H1 (cell line): ENCODE results near the gene RNF111. TPM values are rescaled to one million over a fixed set of nuclear protein-coding genes. Genes with fewer than 3 reads are reported as not detected.

ENCODE experiments used
- CHD1 ChIP-seq: IDR thresholded peaks from 2 replicates; pipeline ENCODE4 v1.6.1; 2012; ENCODE audit warnings: low read depth, low read length, improper control_type of control experiment
- FOSL1 ChIP-seq: IDR thresholded peaks from 2 replicates; pipeline ENCODE4 v1.6.1; 2011; ENCODE audit warnings: mild to moderate bottlenecking, low read depth, low read length, moderate library complexity; ENCODE audit not compliant: insufficient read depth
- HDAC2 ChIP-seq, 2 experiments: fragments of 300-600 bp in 1 of 2; sonication (generic) in 1 of 2; IDR thresholded peaks; 2 replicates each; pipeline ENCODE4 v1.6.1; 2011 to 2012; ENCODE audit warnings: low read depth in 2 of 2, low read length in 2 of 2, mild to moderate bottlenecking in 2 of 2, moderate library complexity in 2 of 2, borderline replicate concordance in 1 of 2, inconsistent platforms in 1 of 2
- RAD21 ChIP-seq, 2 experiments: IDR thresholded peaks in 1 of 2; conservative IDR thresholded peaks in 1 of 2; 2 replicates each; pipeline ENCODE4 v1.6.1; 2011; ENCODE audit warnings: low read depth in 2 of 2, low read length in 2 of 2, improper control_type of control experiment in 1 of 2, inconsistent platforms in 1 of 2, mild to moderate bottlenecking in 1 of 2, moderate library complexity in 1 of 2
- TAF7 ChIP-seq: optimal IDR thresholded peaks from 2 replicates; pipeline ENCODE3; 2011; ENCODE audit warnings: low read depth, mild to moderate bottlenecking, inconsistent platforms, low read length, moderate library complexity, borderline replicate concordance
- polyA plus RNA-seq, 7 experiments: library from polyadenylated mRNA; depleted of rRNA in 3 of 7; stranded (reverse) in 5 of 7; unstranded in 2 of 7; fragments of >200 nt in 5 of 7; fragments of 200-250 nt in 2 of 7; gene quantifications; 1 replicate in 5 of 7; 2 replicates in 1 of 7; 4 replicates in 1 of 7; pipeline versions ENCODE4 v1.2.1 to v1.2.3, GENCODE V29; 2011 to 2013; ENCODE audit warnings: missing spikeins in 2 of 7, mixed read lengths in 2 of 7
- total RNA-seq: library from RNA; stranded (reverse); fragmentation: NEBNext Ultra II Directional; extraction: Animal tissue kit (Norgen Biotek cat#: 25700); gene quantifications from 2 replicates; pipeline ENCODE4 v1.2.1, GENCODE V29; 2021
- TF ChIP-seq, protein P1 (sequence below): fragments of 300-600 bp; sonication (generic); IDR thresholded peaks from 2 replicates; pipeline ENCODE4 v1.7.1; 2012; ENCODE audit warnings: low read length, moderate library complexity, mild to moderate bottlenecking, inconsistent platforms; ENCODE audit not compliant: insufficient replicate concordance

The RNF111 gene
- total and polyA plus RNA-seq, 2 of the 8 experiments (the other 6 are each of a cell fraction or from before 2014, with no cell fraction given) = 18.5 to 26.6 TPM

GRCh38 chr15:59028387-59028955 lies 41.0 kb downstream of the RNF111 start (continued):
- TF ChIP-seq, protein P1, sequence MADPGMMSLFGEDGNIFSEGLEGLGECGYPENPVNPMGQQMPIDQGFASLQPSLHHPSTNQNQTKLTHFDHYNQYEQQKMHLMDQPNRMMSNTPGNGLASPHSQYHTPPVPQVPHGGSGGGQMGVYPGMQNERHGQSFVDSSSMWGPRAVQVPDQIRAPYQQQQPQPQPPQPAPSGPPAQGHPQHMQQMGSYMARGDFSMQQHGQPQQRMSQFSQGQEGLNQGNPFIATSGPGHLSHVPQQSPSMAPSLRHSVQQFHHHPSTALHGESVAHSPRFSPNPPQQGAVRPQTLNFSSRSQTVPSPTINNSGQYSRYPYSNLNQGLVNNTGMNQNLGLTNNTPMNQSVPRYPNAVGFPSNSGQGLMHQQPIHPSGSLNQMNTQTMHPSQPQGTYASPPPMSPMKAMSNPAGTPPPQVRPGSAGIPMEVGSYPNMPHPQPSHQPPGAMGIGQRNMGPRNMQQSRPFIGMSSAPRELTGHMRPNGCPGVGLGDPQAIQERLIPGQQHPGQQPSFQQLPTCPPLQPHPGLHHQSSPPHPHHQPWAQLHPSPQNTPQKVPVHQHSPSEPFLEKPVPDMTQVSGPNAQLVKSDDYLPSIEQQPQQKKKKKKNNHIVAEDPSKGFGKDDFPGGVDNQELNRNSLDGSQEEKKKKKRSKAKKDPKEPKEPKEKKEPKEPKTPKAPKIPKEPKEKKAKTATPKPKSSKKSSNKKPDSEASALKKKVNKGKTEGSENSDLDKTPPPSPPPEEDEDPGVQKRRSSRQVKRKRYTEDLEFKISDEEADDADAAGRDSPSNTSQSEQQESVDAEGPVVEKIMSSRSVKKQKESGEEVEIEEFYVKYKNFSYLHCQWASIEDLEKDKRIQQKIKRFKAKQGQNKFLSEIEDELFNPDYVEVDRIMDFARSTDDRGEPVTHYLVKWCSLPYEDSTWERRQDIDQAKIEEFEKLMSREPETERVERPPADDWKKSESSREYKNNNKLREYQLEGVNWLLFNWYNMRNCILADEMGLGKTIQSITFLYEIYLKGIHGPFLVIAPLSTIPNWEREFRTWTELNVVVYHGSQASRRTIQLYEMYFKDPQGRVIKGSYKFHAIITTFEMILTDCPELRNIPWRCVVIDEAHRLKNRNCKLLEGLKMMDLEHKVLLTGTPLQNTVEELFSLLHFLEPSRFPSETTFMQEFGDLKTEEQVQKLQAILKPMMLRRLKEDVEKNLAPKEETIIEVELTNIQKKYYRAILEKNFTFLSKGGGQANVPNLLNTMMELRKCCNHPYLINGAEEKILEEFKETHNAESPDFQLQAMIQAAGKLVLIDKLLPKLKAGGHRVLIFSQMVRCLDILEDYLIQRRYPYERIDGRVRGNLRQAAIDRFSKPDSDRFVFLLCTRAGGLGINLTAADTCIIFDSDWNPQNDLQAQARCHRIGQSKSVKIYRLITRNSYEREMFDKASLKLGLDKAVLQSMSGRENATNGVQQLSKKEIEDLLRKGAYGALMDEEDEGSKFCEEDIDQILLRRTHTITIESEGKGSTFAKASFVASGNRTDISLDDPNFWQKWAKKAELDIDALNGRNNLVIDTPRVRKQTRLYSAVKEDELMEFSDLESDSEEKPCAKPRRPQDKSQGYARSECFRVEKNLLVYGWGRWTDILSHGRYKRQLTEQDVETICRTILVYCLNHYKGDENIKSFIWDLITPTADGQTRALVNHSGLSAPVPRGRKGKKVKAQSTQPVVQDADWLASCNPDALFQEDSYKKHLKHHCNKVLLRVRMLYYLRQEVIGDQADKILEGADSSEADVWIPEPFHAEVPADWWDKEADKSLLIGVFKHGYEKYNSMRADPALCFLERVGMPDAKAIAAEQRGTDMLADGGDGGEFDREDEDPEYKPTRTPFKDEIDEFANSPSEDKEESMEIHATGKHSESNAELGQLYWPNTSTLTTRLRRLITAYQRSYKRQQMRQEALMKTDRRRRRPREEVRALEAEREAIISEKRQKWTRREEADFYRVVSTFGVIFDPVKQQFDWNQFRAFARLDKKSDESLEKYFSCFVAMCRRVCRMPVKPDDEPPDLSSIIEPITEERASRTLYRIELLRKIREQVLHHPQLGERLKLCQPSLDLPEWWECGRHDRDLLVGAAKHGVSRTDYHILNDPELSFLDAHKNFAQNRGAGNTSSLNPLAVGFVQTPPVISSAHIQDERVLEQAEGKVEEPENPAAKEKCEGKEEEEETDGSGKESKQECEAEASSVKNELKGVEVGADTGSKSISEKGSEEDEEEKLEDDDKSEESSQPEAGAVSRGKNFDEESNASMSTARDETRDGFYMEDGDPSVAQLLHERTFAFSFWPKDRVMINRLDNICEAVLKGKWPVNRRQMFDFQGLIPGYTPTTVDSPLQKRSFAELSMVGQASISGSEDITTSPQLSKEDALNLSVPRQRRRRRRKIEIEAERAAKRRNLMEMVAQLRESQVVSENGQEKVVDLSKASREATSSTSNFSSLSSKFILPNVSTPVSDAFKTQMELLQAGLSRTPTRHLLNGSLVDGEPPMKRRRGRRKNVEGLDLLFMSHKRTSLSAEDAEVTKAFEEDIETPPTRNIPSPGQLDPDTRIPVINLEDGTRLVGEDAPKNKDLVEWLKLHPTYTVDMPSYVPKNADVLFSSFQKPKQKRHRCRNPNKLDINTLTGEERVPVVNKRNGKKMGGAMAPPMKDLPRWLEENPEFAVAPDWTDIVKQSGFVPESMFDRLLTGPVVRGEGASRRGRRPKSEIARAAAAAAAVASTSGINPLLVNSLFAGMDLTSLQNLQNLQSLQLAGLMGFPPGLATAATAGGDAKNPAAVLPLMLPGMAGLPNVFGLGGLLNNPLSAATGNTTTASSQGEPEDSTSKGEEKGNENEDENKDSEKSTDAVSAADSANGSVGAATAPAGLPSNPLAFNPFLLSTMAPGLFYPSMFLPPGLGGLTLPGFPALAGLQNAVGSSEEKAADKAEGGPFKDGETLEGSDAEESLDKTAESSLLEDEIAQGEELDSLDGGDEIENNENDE = no peak
- no peak for TF ChIP-seq CHD1
- no peak for TF ChIP-seq RAD21 (IDR thresholded peaks at IDR 0.05 in 1 of 2, conservative IDR thresholded peaks at IDR 0.05 in 1 of 2; ENCODE audit: low read depth in 2 of 2, low read length in 2 of 2)
- TF ChIP-seq HDAC2 (IDR thresholded peaks at IDR 0.05; ENCODE audit: borderline replicate concordance in 1 of 2, low read depth in 2 of 2, low read length in 2 of 2) = no peak
- TF ChIP-seq FOSL1 = no peak
- TF ChIP-seq TAF7 = no peak
